Vagina (tissue), 2 donors: Measurements from ENCODE around the gene HINT3.

ENCODE experiments used
- CTCF ChIP-seq, 3 experiments: fragments of 450-650 bp in 2 of 3; fragments of 200-600 bp in 1 of 3; sonication (generic) in 1 of 3; IDR thresholded peaks; one replicate each; pipeline ENCODE4 v1.5.1; 2017 to 2019; ENCODE audit warnings: antibody characterized with exemption in 3 of 3, mild to moderate bottlenecking in 2 of 3, moderate library complexity in 2 of 3
- POLR2AphosphoS5 ChIP-seq, 2 donors: sonication (generic); formaldehyde crosslinking; IDR thresholded peaks; one replicate each; pipeline ENCODE4 v1.9.0; 2017; ENCODE audit warnings: antibody characterized with exemption in 2 of 2, mild to moderate bottlenecking in 2 of 2, low read depth in 1 of 2; ENCODE audit not compliant: insufficient read depth in 1 of 2

GRCh38 chr6:125910527-125910926 is 46.0 kb upstream of the HINT3 start:
- TF ChIP-seq CTCF (IDR thresholded peaks at IDR 0.05) (no peak), POLR2AphosphoS5 (IDR thresholded peaks at IDR 0.05; ENCODE audit: insufficient read depth in 1 of 2, low read depth in 1 of 2) (peak in 1 of 2 donors; percentile 61)
